GM18951 (cell line): Measurements from ENCODE around the gene LHPP.

Experiments used
- POLR2A ChIP-seq: IDR thresholded peaks from 4 replicates; pipeline ENCODE4 v1.6.1; 2011; ENCODE audit warnings: mild to moderate bottlenecking; ENCODE audit not compliant: insufficient read length, insufficient read depth; ENCODE audit errors: extremely low read depth
- in situ Hi-C: fragments of 300-500 bp; cut with MboI; formaldehyde crosslinking; loops from one replicate; pipeline ENCODE4 v1.12.0; 2022; ENCODE audit warnings: low sequenced_read_pairs, mixed read lengths, inconsistent platforms; ENCODE audit not compliant: unreplicated experiment

LHPP gene

DNA sequence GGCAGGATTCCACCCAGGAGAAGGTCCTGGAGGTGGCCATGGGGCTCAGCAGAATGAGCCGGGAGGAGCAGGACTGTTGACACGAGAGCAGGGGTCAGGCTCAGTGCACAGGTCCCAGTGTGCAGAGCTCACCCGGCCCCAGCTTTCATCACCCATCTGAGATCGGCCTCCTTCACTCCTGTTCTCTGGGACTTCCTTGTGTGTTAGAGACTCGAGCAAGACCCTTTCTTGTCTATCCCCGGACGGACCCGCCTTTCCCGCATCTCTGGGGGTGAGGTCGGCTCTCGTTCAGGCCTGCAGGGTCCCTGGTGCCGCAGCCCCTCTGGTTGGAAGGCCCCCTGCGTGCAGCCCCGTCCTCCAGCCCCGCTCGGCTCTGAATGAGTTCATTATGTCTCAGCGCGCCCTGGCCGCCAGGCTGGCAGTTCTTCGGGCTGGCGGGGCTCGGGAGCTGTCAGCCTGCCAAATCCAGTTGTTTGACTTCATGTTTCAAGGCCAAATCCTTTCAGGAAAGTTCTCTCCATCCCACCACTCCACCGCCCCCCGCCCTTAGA lies 127.9 kb downstream of the LHPP start:
- in situ Hi-C loops: no loop called here

DNA sequence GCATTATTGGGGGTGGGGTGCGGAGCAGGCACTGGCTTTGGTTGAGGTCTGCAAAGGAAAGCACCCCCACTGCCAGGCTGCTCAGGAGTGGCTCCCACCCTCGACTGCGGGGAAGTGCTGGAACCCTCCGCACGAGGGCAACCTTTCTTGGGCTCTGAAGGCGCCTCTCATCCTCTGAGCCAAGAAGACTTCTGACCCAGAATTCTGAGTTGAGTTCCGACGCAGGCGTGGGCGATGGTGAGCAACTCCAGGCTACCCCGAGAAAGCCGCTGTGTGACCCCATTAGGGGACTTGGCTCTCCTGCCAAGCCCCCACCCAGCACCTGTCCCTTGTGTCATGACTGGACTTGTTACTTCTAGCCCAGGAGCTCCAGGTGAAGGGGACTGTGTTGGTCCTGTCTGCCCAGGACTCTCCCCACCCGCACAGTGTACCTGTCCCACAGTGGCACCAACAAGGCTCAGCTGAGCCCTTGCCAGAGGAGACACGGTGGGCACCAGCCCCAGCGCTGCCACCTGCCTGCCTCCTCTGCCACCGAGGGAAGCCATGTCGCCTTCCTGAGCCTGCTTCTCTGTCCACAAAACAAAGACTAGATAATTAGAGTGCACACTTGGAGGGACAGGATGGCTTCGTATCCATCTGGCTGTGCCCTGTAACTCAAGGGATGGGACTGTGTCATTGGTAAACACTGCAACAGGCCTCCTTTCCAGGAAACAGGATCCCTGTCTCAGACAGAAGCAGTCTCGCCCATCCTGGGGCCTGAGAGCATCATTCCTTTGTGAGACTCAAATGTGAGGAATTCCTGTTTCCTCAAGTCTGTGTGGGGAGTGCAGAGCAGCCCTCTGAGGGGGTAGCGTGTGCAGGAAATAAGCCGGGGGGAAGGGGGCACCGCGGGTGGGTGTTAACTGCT lies 128.8 kb downstream of the LHPP start:
- no peak for TF ChIP-seq POLR2A
- in situ Hi-C loops: no loop called here

More for the DNA sequence above, 127.9 kb downstream of the LHPP start:
- no peak for TF ChIP-seq POLR2A

DNA sequence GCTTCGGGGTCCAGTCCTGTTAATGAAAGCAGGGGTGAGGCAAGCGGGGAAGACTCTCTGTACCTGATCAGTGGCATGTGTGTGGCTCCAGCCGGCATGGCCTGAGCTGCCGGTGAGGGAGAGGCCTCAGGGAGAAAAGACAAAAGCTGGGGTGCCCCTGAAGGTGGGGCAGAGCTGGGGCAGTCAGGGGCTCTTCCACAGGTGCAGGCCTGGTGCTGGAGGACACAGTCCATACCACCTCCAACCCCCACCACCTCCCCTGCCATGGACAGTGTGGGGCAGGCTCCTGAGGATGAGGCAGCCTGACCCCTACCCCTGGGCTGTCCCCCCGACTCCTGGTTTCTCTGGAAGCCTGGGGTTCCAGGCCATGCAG lies 129.5 kb downstream of the LHPP start:
- no peak for TF ChIP-seq POLR2A
- in situ Hi-C loops: no loop called here

DNA sequence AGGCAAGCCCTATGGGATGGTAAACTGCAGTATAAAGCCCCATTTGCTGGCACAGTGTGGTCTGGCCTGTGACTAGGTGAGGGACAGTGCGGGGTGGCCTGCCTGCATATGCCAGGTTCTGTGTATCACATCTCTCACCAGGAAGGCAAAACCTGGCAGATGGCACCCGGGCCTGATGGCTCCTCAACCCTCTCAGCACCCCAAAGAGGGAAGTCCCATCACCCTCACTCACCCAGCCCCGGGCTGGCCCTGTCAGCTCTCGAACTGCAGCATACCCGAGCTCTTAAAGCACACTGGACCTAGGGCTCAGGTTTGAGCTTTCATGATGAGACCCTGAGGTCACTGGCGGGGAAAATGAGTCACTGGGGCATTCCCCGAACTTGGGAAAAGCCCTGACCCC lies 130.5 kb downstream of the LHPP start:
- no peak for TF ChIP-seq POLR2A
- in situ Hi-C loops: no loop called here

DNA sequence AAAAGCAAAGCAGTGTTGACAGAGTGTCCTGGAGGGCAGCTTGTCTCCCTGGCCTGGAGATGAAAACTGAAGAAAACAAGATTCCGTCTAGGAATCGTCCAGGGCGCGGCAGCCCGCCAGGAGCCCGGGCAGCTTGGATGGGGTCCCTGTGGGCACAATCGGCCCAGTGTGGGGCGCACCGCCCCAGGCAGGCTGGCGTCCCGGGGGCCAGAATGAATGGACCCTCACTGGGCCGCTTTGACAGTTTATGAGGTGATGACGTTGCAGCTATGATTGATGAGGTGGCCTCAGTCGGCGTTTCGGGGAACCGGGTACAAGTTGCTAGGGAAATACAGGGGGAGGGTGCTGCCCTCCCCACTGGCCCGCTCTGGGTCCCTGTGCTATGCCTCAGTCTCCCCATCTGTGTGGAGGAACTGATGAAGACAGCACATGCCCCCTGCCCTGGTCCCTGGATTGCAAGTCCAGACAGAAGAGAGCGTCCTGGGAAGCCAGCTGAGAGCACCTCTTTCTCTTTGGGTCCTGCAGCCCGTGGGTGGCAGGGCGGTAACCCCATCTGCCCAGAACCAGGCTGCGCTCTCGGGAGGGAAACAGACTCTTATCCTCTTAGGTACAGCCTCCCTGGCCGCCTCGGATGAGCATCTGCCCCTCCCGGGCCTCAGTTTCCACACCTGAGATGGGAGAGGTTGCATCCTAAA lies 131.3 kb downstream of the LHPP start:
- no peak for TF ChIP-seq POLR2A
- in situ Hi-C loops: no loop called here

DNA sequence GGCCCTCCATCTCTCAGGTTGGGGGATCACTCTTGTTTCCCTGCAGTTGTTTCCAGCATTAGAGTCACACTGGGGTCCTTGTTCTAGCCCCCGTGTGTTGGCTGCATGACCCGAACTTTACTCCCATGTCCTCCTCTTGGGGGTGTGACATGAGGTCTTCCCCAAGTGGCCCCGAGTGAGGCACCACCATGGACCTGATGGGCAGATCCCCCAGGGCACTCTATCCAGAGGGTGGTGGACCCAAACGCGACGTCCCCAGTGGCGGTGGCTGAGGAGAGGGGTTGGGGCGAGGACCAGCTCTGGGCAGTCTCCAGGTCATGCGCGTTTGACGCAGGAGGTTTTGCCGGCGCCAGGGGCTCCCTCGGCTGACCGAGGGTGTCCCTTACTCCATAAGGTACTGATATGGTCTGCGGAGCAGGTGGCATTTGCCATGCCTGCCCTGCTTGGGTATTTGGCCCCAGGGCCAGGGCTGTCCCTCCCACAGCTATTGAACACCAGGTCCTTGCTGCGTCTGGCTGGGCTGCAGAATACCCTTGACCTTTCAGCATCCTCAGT lies 131.9 kb downstream of the LHPP start:
- in situ Hi-C loops: no loop called here
- TF ChIP-seq POLR2A: no peak

DNA sequence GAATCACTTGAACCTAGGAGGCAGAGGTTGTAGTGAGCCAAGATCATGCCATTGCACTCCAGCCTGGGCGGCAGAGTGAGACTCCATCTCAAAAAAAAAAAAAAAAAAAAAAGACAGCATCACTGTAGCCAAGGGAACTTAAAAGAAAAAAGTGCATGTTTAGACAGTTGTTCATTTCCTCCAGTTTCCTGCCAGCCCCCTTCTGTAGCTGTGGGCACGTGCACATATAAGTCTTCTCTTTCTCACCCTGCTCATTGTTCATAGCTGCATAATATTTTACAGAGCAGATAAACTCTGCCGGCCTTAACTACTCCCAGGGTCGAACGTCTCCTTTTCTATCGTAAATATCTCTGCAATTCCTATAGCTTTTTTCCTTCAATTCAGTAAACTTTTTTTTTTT lies 132.6 kb downstream of the LHPP start:
- in situ Hi-C loops: no loop called here
- TF ChIP-seq POLR2A: no peak

DNA sequence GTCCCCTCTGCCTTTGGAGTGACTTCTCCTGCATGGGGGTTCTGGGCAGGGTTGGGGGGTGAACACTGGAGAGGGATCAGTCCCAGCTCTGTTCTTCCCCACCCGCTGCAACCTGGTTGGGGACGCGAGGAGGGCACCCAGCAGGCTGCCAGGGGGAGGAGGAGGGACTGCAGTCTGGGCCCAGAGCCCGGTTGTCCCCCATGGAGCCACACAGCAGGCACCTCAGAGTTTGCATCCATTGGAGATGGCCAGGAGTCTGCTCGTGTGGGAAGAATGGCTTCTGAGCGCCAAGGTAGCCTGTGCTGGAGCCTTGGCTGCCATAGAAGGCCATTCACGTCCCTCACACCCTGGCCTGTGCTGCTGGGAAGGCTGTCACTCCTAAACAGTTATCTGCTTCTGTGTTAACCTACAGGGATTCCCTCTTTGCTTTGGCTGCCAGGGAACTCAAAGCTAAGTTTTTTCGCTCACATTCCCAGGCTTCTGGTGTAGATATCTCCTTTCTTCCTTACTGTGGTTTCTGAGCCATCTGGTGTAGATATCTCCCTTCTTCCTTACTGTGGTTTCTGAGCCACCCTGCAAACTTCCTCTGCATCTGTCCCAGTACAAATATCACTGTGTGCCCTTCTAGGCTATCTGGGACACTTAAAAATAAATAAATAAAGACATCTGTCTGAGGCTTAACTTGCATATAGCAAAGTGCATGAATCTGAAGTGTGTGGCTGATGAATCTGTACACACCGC lies 133.7 kb downstream of the LHPP start:
- in situ Hi-C loops: no loop called here
- no peak for TF ChIP-seq POLR2A

DNA sequence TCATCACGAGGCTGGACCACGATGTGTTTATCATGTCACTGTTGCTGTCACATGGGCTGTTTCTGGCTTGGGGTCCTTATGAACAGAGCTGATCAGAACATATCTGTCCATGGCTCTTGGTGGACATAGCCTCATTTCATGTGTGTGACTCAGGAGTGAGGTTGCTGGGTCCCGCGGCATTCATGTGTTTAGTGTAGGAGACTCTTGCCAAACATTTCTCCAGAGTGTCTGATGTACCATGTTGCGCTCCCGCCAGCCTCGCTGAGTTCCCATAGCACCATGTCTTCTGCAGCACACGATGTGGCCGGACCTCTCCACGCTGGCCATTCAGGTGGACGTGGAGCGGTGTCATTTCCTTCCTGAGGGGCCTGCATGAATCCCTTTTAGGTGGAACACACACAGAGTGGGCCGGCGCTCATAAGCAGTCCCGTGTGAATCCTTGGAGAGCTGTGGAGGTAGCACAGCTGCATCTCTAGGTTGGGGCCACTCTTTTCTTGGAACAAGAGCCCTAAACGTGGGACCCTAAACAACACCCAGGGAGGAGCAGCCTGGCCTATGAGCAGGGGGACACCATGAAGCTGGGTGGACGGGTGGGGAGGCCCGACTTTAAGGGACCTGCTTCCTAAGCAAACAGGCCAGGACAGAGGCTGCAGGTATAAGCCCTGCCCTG lies 134.6 kb downstream of the LHPP start:
- in situ Hi-C loops: no loop called here
- no peak for TF ChIP-seq POLR2A

DNA sequence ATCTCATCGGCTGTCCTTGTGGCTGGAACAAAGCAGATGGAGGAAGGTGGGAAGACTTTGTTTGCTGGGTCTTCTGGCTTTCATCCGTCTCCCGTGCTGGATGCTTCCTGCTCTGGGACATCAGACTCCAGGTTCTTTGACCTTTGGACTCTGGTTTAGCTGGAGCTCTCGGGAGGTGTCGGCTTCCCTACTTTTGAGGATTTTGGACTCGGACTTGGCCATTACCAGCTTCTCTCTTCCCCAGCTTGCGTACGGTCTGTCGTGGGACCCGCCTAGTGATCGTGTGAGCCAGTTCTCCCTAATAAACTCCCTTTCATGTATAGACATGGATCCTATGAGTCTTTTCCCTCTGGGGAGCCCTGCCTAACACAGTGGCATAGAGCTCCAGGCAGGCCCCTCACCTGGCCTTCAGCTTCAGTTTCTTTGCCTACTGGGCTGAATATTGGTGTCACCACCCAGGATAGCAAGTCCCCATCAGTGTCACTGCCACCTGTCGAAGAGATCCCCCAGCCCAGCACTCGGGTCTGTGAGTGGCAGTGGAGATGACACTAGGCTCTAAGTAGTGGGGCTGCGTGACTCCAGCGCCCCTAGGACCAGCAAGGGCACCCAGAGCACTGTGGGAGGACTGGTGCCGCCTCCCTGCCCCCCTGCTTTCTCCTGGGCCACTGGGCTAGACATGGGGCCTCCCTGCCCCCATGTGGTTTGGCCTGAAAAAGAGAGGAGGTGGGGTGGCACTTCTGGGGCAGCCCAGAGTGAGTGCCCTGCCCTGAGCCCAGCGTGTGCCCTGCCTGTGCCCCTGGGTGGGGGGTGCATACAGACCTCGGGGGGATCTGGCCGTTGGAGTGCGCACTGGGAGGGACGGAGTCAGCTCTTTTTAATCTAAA lies 135.6 kb downstream of the LHPP start:
- in situ Hi-C loops: no loop called here
- TF ChIP-seq POLR2A: no peak

DNA sequence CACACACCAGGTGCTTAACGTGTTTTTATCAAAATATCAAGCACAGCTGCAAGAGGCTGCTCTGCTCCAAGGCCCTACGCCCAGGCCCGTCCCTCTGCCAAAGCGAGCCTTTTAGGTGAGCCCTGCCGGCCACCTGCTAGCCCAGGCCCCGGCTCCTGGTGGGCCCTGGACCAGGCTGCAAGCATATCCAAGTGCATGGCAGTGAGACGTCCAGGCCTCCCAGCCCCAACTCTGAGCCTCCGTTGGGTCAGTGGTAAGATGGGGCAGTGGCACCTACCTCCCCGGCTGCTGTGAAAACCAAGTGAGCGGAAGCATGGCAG lies 136.2 kb downstream of the LHPP start:
- in situ Hi-C loops: no loop called here

DNA sequence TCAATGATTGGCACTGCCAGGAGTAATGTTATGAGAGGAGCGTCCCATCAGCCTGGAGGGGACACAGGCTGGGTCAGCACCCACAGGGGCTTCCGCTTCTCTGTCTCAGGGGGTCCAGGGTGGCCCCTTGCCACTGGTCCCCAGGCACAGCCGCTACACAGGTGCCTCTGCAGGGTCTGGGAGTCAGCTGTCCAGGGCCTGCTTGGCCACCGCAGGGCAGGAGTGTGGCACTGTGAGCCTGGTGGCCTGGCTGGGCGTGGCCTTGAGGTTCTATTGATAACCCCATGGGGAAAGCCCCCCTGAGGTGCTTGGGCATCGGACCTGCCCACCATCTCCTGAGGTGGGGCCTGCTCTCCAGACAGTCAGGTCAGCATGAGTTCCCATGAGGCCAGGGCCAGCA lies 136.6 kb downstream of the LHPP start:
- in situ Hi-C loops: no loop called here
- TF ChIP-seq POLR2A: no peak

More for the DNA sequence above, 136.2 kb downstream of the LHPP start:
- no peak for TF ChIP-seq POLR2A
